AG04450 (cell line): ENCODE data around the gene S100A12. TPM values are rescaled to one million over a fixed set of nuclear protein-coding genes. Genes with fewer than 3 reads are reported as not detected.

Source experiments
- CTCF ChIA-PET: fragments of 300-600, 350-600 bp; formaldehyde crosslinking; extraction: SDS; loops from one replicate; lab custom pipeline; 2022; ENCODE audit warnings: antibody characterized with exemption, inconsistent platforms; lab: Charles Lee
- POLR2A ChIA-PET: fragments of 350-600 bp; formaldehyde crosslinking; extraction: SDS; loops from one replicate; lab custom pipeline; 2021; ENCODE audit warnings: antibody characterized with exemption, inconsistent platforms; lab: Yijun Ruan, JAX
- DNase-seq: peaks from one replicate; pipeline ENCODE4 v3.0.0-alpha.2; 2011; ENCODE audit warnings: low read depth, low spot score
- H3K27ac ChIP-seq: one replicate; pipeline ENCODE4 v1.5.1; 2012; ENCODE audit warnings: low read depth, low read length, control low read depth
- H3K27me3 ChIP-seq: one replicate; pipeline ENCODE4 v1.6.0; 2012; ENCODE audit warnings: low read length; ENCODE audit not compliant: control insufficient read depth, insufficient read depth
- H3K4me3 ChIP-seq: 2 replicates; pipeline ENCODE4 v1.5.1; 2011; ENCODE audit warnings: mild to moderate bottlenecking, low read depth, low read length, control low read depth
- H3K9me3 ChIP-seq: 2 replicates; pipeline ENCODE4 v1.5.1; 2012; ENCODE audit warnings: low read length; ENCODE audit not compliant: control insufficient read depth, insufficient read depth
- CTCF ChIP-seq: IDR thresholded peaks from 2 replicates; pipeline ENCODE4 v1.5.1; 2011; ENCODE audit warnings: low read depth, low read length, control low read depth, inconsistent platforms
- polyA plus RNA-seq: library from polyadenylated mRNA; depleted of rRNA; stranded (reverse); fragments of >200 nt; gene quantifications from 2 replicates; pipeline ENCODE4 v1.2.3, GENCODE V29; 2011

S100A12 gene
- polyA plus RNA-seq, 1 experiment = not detected

- Histone ChIP-seq H3K9me3 (no peaks in the 10 kb centered on the region), H3K4me3 (no peak overlapping the region), H3K27ac (no peak overlapping the region), H3K27me3 (peaks cover 8% of the 10 kb centered on the region)
- ChIA-PET POLR2A (no interaction called here), CTCF (interaction anchor here (0.9 to 1.3 kb wide), 2 partner anchors 106 to 134 kb away, joined by 3 read pairs; no protein-coding TSS in a partner anchor)
- no peak for DNase-seq
- TF ChIP-seq CTCF = no peak
Measured at GRCh38 chr1:153360592-153361479, 14.6 kb downstream of the S100A12 start.

GRCh38 chr1:153360190-153360589 is 15.2 kb downstream of the S100A12 start:
- ChIA-PET CTCF (interaction anchor here (0.9 to 1.3 kb wide), 2 partner anchors 106 to 134 kb away, joined by 3 read pairs; no protein-coding TSS in a partner anchor), POLR2A (no interaction called here)
- Histone ChIP-seq H3K9me3 (peaks cover 2% of the 10 kb centered on the region; the same call in 1 of the 2 replicates), H3K27me3 (peaks cover 6% of the 10 kb centered on the region), H3K27ac (no peak overlapping the region), H3K4me3 (no peak overlapping the region)
- TF ChIP-seq CTCF = no peak
- no peak for DNase-seq

GRCh38 chr1:153359241-153359640 is 16.2 kb downstream of the S100A12 start:
- Histone ChIP-seq H3K27ac (no peak overlapping the region), H3K9me3 (peaks cover 2% of the 10 kb centered on the region; the same call in 1 of the 2 replicates), H3K27me3 (peaks cover 3% of the 10 kb centered on the region), H3K4me3 (no peak overlapping the region)
- ChIA-PET POLR2A (interaction anchor here (0.6 kb wide), 1 partner anchor 268 kb away, joined by 3 read pairs; the partner anchor contains the start of gene S100A13), CTCF (interaction anchor here (8.5 kb wide), 1 partner anchor 134 kb away, joined by 354 read pairs; no protein-coding TSS in a partner anchor)
- no peak for DNase-seq
- TF ChIP-seq CTCF = no peak

GRCh38 chr1:153358691-153358975 is 16.8 kb downstream of the S100A12 start:
- POLR2A ChIA-PET = no interaction called here
- H3K27ac ChIP-seq = no peak overlapping the region
- peaks cover 3% of the 10 kb centered on the region for H3K27me3 ChIP-seq
- TF ChIP-seq CTCF = no peak
- CTCF ChIA-PET = interaction anchor here (8.5 kb wide), 1 partner anchor 134 kb away, joined by 354 read pairs; no protein-coding TSS in a partner anchor
- DNase-seq = no peak
- H3K9me3 ChIP-seq = peaks cover 2% of the 10 kb centered on the region; the same call in 1 of the 2 replicates
- H3K4me3 ChIP-seq = no peak overlapping the region
